CMK (cell line): Measurements from ENCODE around the gene ACTL8.
"Not testable (repeated sequence)": the region's sequence is repeated elsewhere in the genome, so short reads cannot be mapped to it uniquely, and the experiment has no call there.

Experiments
- DNase-seq: peaks from one replicate; pipeline ENCODE4 v3.0.0-alpha.2; 2010; ENCODE audit warnings: low read depth

ACTL8 gene

DNA sequence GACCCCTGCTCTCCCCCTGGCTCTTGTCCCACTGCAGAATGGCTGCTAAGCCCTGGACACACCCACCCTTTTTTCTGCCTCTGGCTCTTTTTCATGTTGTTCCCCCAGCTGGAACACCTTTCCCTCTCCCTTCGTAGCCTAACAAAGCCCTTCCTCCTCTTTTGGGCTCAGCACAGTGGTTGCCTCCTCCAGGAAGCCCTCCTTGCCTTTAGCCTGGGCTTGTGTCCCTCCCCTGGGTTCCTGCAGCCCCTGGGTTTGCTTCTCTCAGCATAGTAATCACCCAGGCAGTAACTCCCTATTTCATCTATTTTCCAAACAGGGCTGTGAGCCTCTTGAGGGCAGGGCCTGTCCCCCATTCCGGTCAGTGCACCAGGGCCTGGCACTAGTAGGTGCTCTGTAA is 19.8 kb upstream of the ACTL8 start:
- no peak for DNase-seq

DNA sequence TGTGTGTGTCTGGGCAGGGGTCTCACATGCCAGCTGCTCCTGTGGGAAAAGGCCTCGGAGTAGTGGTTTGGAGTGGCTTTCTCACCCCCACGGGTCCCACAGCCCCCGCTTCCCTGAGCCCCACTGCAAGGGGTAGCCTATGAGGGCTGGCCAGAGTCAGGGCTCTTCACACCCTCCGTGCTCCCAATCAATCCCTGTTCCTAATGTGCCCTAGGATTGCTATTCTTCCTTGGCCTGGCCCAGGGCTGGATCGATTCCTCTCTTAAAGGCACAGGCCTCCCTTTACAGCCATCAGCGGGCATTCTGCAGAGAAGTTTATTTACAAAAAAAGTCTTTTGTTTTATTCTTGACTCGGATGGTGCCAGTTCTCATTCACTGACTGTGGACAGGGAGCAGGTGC is 19.3 kb upstream of the ACTL8 start:
- no peak for DNase-seq

DNA sequence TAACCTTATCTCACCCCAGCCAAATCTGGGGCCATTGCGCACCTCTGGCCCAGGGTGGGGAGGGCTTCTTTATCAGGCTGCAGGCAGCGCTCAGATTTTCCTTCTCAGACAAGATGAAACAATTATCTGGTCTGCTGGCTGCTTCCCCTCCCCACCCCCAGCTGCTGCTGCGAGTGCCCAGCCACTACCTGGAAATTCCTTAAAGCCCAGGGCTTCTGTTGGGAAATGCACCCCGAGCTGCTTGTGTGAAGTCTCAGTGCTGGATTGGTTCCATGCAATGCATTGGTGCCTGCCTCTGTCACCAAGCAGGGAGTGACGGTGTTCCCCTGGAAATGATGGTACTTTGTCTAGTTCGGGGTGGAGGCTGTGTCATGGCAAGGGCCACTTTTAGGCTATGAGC is 18.5 kb upstream of the ACTL8 start:
- no peak for DNase-seq

DNA sequence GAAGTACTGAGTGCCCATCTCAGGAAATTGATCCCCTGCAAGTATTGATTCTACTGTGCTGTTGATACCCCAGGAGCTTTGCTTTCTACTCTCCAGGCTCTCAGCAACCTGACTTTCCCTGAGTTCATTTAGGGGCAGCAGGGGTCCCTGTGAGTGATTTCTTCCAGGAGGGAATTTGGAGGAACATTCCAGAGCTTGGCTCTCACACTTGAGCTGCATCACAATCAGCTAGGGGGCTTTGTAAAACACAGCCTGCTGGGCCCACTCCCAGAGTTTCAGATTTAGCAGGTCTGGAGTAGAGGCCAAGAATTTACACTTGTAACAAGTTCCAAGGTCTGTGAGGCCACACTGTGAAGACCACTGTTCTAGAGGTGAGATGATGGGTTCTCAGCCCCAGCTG is 16.1 kb upstream of the ACTL8 start:
- no peak for DNase-seq

DNA sequence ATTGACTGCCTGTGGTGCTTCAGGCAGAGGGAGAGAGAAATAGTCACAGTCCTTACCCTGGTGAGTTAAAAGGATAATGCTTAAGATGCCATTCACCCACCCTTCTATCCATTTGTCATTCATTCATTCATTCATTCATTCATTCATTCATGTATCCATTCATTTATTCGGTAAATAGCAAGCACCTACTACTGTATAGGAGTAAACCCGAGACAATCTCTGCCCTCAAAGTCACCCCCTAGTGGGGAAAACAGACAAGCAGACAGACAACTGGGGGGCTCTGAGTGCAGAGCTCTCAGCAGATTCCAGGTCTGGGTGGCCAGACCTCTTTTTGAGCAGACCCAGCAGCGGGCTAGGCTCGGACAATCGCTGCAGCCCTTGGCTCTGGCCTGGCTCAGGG is 14.1 kb upstream of the ACTL8 start:
- DNase-seq = no peak

DNA sequence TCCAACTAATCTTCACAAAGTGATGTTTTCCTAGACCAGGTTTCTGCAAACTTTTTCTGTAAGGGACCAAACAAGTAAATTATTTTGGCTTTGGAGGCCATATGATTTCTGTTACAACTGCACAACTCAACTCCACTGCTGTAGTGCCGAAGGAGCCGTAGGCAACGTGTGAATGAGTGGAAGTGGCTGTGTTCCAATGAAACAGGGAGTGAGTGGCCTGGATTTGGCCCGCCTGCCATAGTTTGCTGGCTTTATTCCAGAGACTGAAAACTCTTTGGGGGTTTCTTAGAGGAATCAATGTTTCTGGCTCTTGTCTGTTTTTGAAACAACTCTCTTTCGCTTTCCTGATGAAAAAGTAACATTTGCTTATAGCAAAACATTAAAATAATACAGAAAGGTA is 12.6 kb upstream of the ACTL8 start:
- DNase-seq = no peak

DNA sequence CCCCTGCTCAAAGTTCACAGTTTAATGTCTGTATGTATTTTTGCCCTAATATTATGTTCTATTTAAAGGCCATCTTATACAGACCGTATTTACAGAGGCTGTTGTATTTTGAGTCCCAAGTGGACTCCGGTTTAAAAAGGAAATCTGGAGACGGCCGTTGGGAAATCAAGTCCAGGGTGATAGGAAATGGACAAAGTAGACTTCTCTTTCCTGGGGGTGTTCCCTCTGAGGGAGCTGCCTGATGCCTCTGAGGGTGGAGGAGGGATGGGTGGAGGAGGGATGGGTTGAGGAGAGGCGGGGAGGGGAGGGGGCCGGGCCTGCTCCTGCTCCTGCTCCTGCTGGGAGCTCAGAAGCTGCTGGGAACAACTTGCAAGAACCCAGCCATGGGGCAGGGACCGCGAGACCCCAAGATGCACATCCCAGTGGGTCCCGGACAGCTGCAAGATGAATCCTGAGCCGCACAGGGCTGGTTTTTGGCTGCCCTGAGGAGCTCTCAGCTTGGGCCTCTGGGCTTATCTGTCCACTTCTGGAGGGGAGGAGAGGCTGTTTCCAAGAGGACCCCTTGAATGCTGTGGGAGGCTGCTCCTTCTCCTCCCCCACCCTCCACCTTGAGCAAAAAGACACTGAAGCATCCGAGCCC is 12.0 kb upstream of the ACTL8 start:
- no peak for DNase-seq

DNA sequence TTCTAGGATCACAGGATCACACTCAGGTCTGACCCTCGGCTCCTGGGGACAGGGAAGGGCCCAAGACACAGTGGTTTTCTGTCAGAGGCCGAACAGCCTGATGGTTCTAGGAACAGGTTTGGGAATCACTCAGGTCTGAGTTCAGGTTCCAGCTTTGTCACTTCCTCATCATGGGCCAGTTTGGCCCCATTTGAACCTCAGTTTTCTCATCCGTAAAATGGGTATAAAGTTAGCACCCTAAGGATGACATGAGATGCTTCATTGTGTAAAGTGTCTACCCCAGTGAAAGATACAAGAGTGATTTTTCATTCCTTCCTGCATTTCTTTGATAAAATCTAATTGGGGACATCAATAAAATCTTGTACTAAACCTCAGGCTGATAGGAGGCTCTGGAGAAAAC is 11.2 kb upstream of the ACTL8 start:
- no peak for DNase-seq

DNA sequence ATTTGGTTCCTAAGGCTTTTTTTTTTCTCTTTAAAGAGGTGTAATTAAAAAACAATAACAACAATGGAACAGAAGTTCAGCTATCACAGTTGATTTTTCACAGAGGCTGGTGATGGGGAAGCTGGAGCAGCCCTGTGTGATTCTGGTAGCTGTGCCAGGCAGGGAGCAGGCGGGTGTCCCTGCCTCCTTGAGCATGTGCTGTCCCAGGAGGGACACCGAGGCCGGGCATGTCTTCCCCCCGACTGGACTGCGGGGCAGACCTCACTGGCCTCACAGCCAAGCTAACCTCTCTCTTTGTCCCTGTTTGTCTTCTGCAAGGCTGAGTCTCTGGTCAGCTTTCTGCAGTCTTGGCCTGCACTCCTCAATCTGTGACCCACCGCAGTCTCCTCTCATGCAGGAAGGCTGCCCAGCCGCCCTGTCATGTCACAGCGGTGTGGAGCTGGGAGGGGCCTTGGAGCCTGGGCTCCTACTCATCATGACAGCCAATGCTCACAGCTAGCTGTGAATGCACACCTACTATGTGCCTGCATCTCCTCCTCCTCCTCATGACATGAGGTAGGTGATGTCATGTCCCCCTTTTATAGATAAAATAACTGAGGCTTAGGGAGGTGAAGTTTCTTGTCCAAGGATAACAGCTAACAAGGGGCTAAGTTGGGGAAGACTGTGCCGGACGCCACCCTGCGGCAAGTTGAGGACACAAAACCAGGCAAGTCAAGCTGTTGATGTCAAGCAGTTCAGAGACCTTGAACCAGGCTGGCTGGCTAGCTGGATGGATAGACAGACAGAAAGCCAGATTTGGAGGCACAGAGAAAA is 10.3 kb upstream of the ACTL8 start:
- DNase-seq = no peak

DNA sequence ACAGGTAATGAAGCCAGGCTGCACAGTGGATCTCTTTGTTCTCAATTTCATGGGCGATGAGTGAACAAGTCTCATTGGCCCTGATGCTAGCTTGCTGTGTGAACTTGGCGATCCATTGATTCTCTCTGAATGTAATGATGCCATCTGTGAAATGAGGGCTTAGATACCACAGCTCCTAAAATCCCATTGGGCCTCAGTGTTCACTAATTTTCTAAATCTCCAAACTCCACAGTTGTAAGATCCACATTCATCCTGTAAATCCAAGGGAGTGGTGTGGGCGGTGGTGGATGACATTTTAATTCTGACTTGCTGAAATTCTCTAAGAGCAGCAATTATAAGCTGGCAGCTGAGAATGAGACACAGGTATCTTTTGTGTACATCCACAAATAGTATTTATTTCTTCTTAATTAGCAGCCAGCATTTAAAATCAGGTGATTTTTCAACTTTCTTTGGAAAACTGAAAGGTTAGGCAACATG is 9.6 kb upstream of the ACTL8 start:
- DNase-seq = no peak

DNA sequence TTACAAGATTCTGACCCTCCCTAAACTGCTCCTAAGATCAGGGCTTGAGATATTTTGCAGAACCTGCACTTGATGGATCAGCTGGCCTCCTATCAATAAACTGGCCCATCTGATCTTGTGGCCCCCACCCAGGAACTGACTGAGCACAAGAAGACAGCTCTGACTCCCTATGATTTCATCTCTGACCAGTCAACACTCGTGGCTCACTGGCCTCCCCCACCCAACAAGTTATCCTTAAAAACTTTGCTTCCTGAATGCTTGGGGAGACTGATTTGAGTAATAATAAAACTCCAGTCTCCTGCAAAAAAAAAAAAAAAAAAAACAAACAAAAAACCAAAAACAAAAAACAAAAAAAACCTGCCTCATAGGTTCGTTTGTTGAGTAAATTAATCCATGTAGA is 8.9 kb upstream of the ACTL8 start:
- DNase-seq = not testable (repeated sequence)

DNA sequence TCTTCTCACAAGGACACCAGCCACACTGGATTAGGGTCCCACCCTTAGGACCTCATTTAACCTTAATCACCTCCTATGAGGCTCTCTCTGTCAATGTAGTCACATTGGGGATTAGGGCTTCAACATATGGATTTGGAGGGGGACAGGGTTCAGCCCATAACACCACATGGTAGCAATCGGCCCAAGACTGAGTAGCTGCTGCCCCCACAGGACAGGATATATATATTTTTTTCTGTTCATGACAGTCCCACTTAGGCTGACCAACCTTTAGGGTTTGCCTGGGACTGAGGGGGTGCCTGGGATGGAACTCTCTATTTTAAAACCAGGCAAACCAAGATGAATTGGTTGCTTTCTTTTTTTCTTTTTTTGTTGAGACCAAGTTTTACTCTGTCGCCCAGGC is 8.2 kb upstream of the ACTL8 start:
- no peak for DNase-seq

DNA sequence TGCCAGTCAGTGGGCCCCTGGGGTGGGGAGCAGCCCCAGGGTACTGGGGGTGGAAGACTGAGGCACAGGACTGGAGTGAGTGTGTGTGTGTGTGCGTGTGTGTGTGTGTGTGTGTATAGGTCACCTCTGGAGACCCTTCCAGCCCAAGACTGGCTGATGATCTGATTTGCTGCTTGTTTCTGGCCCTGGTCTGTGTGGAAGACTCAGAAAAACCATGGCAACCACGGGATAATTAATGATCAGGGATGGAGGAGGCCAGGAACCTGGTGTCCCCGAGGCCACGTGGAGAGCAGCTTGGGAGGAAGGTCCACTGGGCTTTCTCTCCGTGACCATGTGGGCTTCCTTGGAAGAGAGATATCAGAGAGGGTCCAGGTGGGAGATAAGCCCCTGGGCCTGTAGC is 4.8 kb upstream of the ACTL8 start:
- no peak for DNase-seq

DNA sequence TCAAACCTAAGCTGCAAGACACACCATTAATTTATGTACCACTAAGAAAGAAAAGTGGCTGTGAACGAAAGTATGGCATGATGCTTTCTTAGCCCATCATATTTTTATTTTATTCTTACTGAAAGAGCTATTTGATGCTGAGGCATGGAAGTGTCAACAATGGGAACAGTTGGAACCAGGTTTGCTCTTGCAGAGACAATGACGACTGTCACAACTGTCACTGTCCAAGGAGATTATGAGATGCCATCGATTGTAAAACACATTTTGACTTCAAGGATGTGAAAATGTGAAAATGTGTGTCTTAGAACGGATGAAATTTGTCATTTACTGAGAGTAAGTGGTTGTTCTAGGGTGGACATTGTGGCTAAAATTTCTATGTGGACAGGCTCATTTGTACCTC is 2.8 kb upstream of the ACTL8 start:
- DNase-seq = no peak

DNA sequence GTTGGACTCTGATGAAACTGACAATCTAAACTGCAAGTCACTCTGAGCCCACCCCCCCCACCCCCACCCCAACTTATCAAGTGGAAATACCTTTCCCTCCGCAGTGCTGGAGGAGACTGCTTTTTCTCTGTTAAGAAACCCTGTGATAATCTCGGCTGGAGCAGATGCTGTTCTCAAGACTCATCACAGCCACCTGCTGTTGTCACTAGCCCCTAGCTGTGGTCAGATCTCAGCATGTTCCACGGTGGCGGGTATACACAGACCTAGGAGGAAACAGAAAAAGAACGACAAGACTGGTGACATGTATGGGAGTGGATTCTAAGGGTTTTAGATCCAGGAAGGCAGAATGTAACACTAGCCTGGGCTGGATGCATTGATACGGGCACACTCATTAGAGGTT is 2.3 kb downstream of the ACTL8 start:
- peak; percentile 30 for DNase-seq

DNA sequence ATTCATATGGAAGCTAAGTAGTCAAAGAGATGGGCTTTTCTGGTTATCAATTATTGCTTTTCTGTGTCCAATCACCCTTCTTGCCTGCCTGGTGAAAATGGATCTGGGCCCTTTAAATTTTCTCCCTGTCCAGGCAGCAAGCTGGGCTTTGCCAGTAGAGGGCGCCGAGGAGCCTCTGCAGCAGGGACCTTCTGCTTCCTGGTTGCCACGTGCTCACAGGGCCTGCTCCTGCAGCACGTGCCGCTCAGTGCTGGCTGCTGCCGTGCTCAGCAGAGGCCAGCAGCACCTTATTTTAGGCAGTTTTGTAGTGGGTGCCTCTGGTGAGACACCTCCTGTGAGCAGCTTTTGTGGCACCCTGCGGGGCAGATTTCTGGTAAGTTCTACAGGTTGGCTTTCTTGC is 4.0 kb downstream of the ACTL8 start:
- DNase-seq = peak; percentile 54

DNA sequence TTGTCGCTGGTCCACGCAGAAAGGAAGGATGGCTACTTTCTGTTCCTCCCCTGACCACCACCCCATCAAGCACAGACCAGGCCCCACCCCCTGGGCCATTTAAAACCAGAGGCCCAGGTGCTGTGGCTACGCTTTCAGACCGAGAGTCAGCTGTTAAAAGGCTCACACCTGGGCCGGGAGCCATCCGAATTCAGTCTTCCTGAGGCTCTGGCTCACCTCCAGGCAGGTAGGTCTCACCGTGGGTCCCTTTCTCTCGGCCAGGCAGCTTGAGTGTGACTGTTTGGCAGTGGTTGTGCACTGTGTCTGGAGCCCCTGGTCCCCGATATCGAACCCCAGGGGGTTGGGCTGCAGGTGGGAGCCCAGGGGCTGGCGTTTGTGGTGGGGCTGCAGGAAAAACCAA is 7.2 kb downstream of the ACTL8 start:
- no peak for DNase-seq

DNA sequence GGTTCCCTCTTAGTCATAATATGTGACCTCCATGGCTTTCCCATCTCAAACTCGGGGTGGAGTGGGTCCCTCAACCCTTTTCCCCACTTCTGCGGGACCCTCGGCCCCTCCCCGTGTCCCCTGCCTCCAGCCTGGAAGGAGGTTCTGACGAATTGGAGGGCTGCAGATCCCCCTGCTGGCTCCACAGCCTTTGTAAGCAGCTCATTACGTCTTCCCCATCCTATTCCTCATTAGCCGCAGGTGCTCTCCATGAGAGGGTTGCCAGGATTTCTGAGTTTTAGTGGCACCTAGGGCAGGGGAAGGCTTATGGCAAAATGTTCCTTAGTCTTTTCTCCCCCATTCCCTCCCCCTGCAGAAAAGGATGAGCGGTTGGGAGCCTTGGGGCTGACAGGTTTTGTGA is 8.3 kb downstream of the ACTL8 start:
- DNase-seq = no peak

DNA sequence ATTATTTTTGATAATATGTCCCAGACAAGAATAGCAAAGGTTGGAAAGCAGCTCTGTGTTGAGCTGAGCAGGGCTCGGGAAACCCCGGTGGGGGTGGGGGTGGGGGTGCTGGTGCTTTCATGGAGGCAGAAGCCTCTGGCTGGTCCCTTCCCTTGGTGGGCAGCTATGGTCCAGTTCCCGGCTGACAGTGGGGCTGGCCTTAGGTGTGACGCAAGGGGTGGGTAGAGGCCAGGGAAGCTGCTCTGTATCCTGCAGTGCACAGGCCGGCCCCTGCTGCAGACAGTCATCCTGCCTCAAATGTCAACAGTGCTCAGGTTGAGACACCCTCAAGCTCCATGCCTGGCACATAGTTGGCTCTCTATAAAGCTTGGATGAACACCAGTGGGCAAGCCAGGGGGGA is 8.9 kb downstream of the ACTL8 start:
- DNase-seq = no peak

DNA sequence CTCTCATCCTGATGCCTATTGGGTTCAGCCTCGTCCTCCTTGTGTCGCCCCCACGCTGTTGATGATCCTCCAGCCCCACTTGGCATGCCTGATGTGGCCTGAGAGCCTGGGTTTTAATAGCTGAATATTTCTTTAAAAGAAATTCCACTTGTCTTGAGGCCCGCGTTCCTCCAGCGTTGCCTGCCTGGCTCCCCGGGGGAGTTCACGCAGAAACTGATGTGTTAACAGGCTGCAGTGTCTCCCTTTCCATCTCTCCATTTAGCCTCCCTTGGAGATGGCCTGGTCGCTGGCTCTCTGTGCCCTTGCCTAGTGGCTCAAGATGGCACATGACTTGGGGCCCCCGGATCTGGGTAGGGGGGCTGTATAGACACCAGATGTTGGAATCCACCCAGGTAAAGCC is 9.5 kb downstream of the ACTL8 start:
- DNase-seq = no peak

DNA sequence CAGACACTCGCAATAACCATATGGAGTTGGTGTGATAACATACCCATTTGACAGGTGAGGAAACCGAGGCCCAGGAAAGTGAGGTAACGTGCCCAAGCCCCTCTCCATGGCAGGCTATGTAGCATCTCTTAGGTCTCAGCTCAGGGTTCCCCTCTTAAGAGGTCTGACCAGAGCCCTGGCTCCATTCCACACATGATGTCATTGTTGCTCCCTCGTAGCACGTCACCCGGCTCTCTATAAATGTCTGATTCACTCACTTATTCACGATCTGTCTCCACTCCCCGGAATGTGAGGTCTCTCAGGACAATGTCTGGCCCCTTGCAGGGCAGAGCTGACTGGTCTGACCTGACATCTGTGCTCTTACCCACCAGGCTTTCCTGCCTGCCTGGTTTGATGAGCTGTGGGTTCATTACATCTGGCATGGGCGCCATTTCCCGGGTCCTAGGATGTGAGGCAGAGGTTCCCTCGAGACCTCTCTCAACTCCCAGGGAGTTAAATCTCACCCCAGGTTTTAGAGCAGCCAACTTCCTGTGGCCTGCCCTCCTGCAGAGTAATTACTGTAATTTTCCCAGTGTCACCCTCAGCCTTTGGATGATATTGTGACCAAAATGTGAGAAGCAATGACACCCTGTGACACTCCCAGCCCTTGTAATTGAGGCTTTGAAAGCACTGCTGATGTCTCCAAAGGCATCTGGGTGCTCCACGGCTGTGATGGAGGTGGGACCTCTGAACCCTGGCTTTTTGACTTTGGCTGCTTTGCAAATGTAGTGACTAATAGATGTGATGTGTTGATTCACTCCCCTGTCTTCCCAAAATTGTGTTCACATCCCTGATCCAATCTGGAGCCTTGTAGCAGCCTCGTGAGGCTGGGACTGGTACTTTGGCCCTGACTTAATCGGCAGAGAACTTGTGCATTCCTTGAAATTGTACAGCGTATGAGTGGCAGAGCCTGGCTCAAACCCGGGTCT is 10.6 kb downstream of the ACTL8 start:
- DNase-seq = no peak

DNA sequence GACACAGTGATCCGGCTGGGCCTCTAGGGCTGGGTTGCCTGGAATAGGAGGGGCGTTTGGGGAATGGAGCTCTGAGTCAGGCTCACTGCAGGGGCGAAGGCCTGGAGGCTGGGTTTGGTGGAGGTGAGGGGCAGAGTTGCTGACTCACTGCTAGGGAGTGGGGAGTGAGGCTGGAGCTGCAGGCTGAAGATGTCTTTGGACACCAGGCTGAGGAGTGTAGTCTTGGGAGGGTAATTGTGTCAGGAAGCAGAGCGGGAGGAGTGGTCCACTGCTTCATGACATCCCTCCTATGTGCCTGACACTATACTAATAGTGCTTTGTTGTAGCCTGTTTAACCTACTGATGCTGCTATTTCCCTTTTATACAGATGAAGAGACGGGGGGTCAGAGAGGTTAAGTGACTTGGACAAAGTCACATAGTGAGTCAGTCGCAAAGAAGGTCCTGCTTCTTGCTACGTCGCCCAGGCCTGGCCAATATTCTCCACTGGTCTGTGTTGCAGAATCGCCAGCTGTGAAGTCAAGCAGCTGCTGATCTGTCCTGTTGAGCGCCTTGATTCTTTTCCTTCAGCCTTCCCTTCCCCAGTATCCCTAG is 13.6 kb downstream of the ACTL8 start:
- no peak for DNase-seq
